Measurements from ENCODE around the gene SLIT1.

DNA sequence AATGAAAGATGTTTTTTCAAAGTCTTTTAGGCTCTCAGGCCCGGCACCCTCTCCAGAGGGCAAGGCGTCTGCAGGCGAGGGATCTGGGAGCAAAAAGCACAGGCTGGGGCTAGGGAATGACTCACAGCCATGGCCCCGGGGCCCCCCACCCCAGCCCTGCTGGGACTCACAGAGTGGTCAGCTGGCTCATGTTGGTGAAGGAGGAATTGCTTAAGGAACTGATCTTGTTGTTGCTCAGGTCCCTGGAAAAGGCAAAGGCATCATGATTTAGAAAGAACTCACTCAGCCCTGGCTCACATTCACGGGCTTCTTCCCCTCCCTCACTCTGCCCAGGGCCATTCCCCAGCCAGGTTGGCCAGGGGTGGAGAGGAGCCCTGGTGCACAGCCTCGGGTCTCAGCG, 151.5 kb downstream of the SLIT1 start:
- TF ChIP-seq, protein P1, sequence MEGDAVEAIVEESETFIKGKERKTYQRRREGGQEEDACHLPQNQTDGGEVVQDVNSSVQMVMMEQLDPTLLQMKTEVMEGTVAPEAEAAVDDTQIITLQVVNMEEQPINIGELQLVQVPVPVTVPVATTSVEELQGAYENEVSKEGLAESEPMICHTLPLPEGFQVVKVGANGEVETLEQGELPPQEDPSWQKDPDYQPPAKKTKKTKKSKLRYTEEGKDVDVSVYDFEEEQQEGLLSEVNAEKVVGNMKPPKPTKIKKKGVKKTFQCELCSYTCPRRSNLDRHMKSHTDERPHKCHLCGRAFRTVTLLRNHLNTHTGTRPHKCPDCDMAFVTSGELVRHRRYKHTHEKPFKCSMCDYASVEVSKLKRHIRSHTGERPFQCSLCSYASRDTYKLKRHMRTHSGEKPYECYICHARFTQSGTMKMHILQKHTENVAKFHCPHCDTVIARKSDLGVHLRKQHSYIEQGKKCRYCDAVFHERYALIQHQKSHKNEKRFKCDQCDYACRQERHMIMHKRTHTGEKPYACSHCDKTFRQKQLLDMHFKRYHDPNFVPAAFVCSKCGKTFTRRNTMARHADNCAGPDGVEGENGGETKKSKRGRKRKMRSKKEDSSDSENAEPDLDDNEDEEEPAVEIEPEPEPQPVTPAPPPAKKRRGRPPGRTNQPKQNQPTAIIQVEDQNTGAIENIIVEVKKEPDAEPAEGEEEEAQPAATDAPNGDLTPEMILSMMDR (IDR thresholded peaks at IDR 0.05 in 4 of 5, conservative IDR thresholded peaks at IDR 0.05 in 1 of 5) = no peak
- TF ChIP-seq POLR2A (IDR thresholded peaks at IDR 0.05) = no peak
